A549 (cell line): ENCODE data around the gene AMN.

Experiments
- EHMT2 ChIP-seq: fragments of 200-600 bp; sonication (generic); IDR thresholded peaks from 2 replicates; pipeline ENCODE4 v1.6.1; 2016; ENCODE audit warnings: antibody characterized with exemption, low read depth, mild to moderate bottlenecking, moderate library complexity
- EP300 ChIP-seq, 2 experiments: fragments of >200 bp; sonication (Bioruptor Twin); formaldehyde crosslinking; IDR thresholded peaks; 2 replicates in 1 of 2; 3 replicates in 1 of 2; pipeline ENCODE4 v1.6.1; 2016 to 2017
- KDM5A ChIP-seq: fragments of 200-600 bp; sonication (generic); IDR thresholded peaks from 2 replicates; pipeline ENCODE4 v1.6.1; 2016; ENCODE audit warnings: antibody characterized with exemption, mild to moderate bottlenecking
- PHF8 ChIP-seq: fragments of 200-600 bp; sonication (generic); IDR thresholded peaks from 2 replicates; pipeline ENCODE4 v1.6.1; 2016; ENCODE audit warnings: low read depth, mild to moderate bottlenecking, antibody characterized with exemption, moderate library complexity, borderline replicate concordance
- POLR2A ChIP-seq: IDR thresholded peaks from 2 replicates; pipeline ENCODE4 v1.6.1; 2012; ENCODE audit warnings: mild to moderate bottlenecking, low read length
- POLR2AphosphoS2 ChIP-seq: conservative IDR thresholded peaks from 2 replicates; pipeline ENCODE4 v1.6.1; 2012; ENCODE audit warnings: low read length, improper control_type of control experiment, inconsistent platforms
- RAD21 ChIP-seq, 2 experiments: fragments of >200 bp in 1 of 2; sonication (Bioruptor Twin) in 1 of 2; formaldehyde crosslinking in 1 of 2; IDR thresholded peaks in 1 of 2; conservative IDR thresholded peaks in 1 of 2; 2 replicates in 1 of 2; 3 replicates in 1 of 2; pipeline ENCODE4 v1.6.1; 2012 to 2018; ENCODE audit warnings: inconsistent platforms in 1 of 2
- RCOR1 ChIP-seq: fragments of 150-350 bp; IDR thresholded peaks from 2 replicates; pipeline ENCODE4 v1.6.1; 2014; ENCODE audit warnings: antibody characterized with exemption, low read length, low read depth
- TF ChIP-seq, protein P1 (sequence below): fragments of >200 bp; sonication (Bioruptor Twin); formaldehyde crosslinking; IDR thresholded peaks from 3 replicates; pipeline ENCODE4 v1.5.1; 2016

GRCh38 chr14:102947321-102948103 is 25.0 kb downstream of the AMN start:
- TF ChIP-seq, protein P1, sequence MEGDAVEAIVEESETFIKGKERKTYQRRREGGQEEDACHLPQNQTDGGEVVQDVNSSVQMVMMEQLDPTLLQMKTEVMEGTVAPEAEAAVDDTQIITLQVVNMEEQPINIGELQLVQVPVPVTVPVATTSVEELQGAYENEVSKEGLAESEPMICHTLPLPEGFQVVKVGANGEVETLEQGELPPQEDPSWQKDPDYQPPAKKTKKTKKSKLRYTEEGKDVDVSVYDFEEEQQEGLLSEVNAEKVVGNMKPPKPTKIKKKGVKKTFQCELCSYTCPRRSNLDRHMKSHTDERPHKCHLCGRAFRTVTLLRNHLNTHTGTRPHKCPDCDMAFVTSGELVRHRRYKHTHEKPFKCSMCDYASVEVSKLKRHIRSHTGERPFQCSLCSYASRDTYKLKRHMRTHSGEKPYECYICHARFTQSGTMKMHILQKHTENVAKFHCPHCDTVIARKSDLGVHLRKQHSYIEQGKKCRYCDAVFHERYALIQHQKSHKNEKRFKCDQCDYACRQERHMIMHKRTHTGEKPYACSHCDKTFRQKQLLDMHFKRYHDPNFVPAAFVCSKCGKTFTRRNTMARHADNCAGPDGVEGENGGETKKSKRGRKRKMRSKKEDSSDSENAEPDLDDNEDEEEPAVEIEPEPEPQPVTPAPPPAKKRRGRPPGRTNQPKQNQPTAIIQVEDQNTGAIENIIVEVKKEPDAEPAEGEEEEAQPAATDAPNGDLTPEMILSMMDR: no peak
- TF ChIP-seq RCOR1 (no peak), KDM5A (no peak), POLR2AphosphoS2 (no peak), RAD21 (conservative IDR thresholded peaks at IDR 0.05 in 1 of 2, IDR thresholded peaks at IDR 0.05 in 1 of 2) (no peak), EHMT2 (no peak), EP300 (IDR thresholded peaks at IDR 0.05) (no peak), POLR2A (no peak), PHF8 (no peak)
